Psoas muscle (tissue), 8 donors: ENCODE results near the gene COL15A1. TPM values are rescaled to one million over a fixed set of nuclear protein-coding genes. Genes with fewer than 3 reads are reported as not detected.
A peak's percentile ranks its signal among the peaks of the same experiment; 100 is the strongest.

Experiments
- ATAC-seq, 4 donors: fragments of 200-7000 bp; cut with Tn5 transposase; one replicate each; pipeline ENCODE4 v1.9.1; 2020; ENCODE audit warnings: moderate library complexity in 3 of 4, mild to moderate bottlenecking in 2 of 4
- DNase-seq, 2 donors: peaks; one replicate each; pipeline ENCODE4 v3.0.0-alpha.2; 2020
- H3K27ac ChIP-seq: fragments of 200-600 bp; one replicate; pipeline ENCODE4 v1.8.0; 2022
- H3K27me3 ChIP-seq, 3 donors: fragments of 200-600 bp in 1 of 3; one replicate each; pipeline versions ENCODE4 v1.6.1 to v1.8.0; 2013 to 2022; ENCODE audit warnings: low read length in 2 of 3, mild to moderate bottlenecking in 2 of 3, moderate library complexity in 1 of 3; ENCODE audit not compliant: insufficient read depth in 3 of 3
- H3K36me3 ChIP-seq, 2 donors: fragments of 200-600 bp in 1 of 2; one replicate each; pipeline versions ENCODE4 v1.6.1 to v1.8.0; 2013 to 2022; ENCODE audit warnings: low read depth in 1 of 2, mild to moderate bottlenecking in 1 of 2, moderate library complexity in 1 of 2; ENCODE audit not compliant: insufficient read depth in 1 of 2
- H3K4me1 ChIP-seq: fragments of 200-600 bp; one replicate; pipeline ENCODE4 v1.8.0; 2022
- H3K4me3 ChIP-seq: fragments of 200-600 bp; one replicate; pipeline ENCODE4 v1.8.0; 2022; ENCODE audit warnings: mild to moderate bottlenecking
- H3K9me3 ChIP-seq: fragments of 200-600 bp; one replicate; pipeline ENCODE4 v1.8.0; 2022
- CTCF ChIP-seq: fragments of 200-600 bp; IDR thresholded peaks from one replicate; pipeline ENCODE4 v1.8.0; 2022; ENCODE audit warnings: antibody characterized with exemption
- WGBS, 3 donors: extraction: QIAGEN DNeasy Blood & Tissue Kit; methylation state at CpG; one replicate each; pipeline versions ENCODE4 v1.1.6 to v1.1.7; 2013; 5-methylcytosine and 5-hydroxymethylcytosine counted together
- intact Hi-C, 2 donors: fragments of 100-400 bp; cut with DNase I; formaldehyde crosslinking; loops; one replicate each; pipeline versions ENCODE4 v1.11.0 to v1.14.2; 2022
- polyA plus RNA-seq, 3 donors: library from polyadenylated mRNA; stranded (reverse); fragments of 200-250 nt; gene quantifications; one replicate each; pipeline ENCODE4 v1.2.3, GENCODE V29; 2013
- total RNA-seq, 4 donors: library from RNA; stranded (reverse); fragmentation: NEBNext Ultra II Directional in 2 of 4; extraction: Animal tissue kit (Norgen Biotek cat#: 25700) in 2 of 4; gene quantifications; one replicate each; pipeline versions ENCODE4 v1.2.1 to v1.2.4, GENCODE V29; 2021 to 2023
- donor health status: healthy with polysubstance abuse.
- donor health status: DM: no; HTN: no; CAD: no; lungs with moderate emphysema.
- donor health status: Bipolar disorder and iron deficiency.
- donor health status: healthy.
- donor health status: DM: yes; HTN: yes; CAD: no.
- donor health status: DM: no; HTN: no; CAD: no.
- donor health status: DM: no; HTN: no; CAD: no.
- donor health status: DM: yes; HTN: yes; CAD: no.

The COL15A1 gene
- total and polyA plus RNA-seq, 7 donors, result 2.9 to 34.7 (median 7.5) TPM

- no peaks in the 10 kb centered on the region for H3K36me3 ChIP-seq
- peaks cover 44% of the 10 kb centered on the region for H3K4me1 ChIP-seq
- ATAC-seq (no peak), DNase-seq (no peak)
- H3K9me3 ChIP-seq, result no peaks in the 10 kb centered on the region
- WGBS, 3 donors, result 2 to 5% (median 4%) methylated on average over 9 of the region's 9 CpGs
- peak overlapping the region; percentile 86 for H3K4me3 ChIP-seq
- TF ChIP-seq CTCF, result no peak
- H3K27me3 ChIP-seq, result no peaks in the 10 kb centered on the region
- intact Hi-C loops, result no loop called here
- peak overlapping the region; percentile 86 for H3K27ac ChIP-seq
Observed at GRCh38 chr9:99106044-99106375, 162.3 kb downstream of the COL15A1 start.

- Histone ChIP-seq H3K36me3 (no peaks in the 10 kb centered on the region), H3K4me1 (peaks cover 55% of the 10 kb centered on the region), H3K27me3 (no peaks in the 10 kb centered on the region), H3K27ac (no peak overlapping the region), H3K9me3 (no peaks in the 10 kb centered on the region), H3K4me3 (peak overlapping the region; percentile 19)
- intact Hi-C loops, result no loop called here
- WGBS, 3 donors, result 14 to 26% (median 23%) methylated on average over 3 of the region's 3 CpGs
- DNase-seq, result no peak
- TF ChIP-seq CTCF, result no peak
- ATAC-seq, result no peak
Observed at GRCh38 chr9:99107421-99107820, 163.7 kb downstream of the COL15A1 start.

- Histone ChIP-seq H3K9me3 (no peaks in the 10 kb centered on the region), H3K4me3 (no peak overlapping the region), H3K36me3 (no peaks in the 10 kb centered on the region), H3K4me1 (peaks cover 62% of the 10 kb centered on the region), H3K27me3 (no peaks in the 10 kb centered on the region), H3K27ac (no peak overlapping the region)
- DNase-seq (no peak), ATAC-seq (no peak)
- TF ChIP-seq CTCF, result no peak
- WGBS, 3 donors, result 92 to 97% (median 95%) methylated on average over 2 of the region's 2 CpGs
- intact Hi-C loops, result no loop called here
Observed at GRCh38 chr9:99108131-99108530, 164.4 kb downstream of the COL15A1 start.

- Histone ChIP-seq H3K27me3 (no peaks in the 10 kb centered on the region), H3K4me3 (no peak overlapping the region), H3K27ac (peak overlapping the region; percentile 50), H3K4me1 (peaks cover 76% of the 10 kb centered on the region), H3K36me3 (no peaks in the 10 kb centered on the region), H3K9me3 (no peaks in the 10 kb centered on the region)
- no peak for TF ChIP-seq CTCF
- 74 to 83% (median 75%) methylated on average over 3 of the region's 3 CpGs for WGBS, 3 donors
- no peak for DNase-seq
- intact Hi-C loops, result no loop called here
- no peak for ATAC-seq
Observed at GRCh38 chr9:99109522-99109921, 165.8 kb downstream of the COL15A1 start.

GRCh38 chr9:99112750-99113413 lies 169.2 kb downstream of the COL15A1 start:
- H3K36me3 ChIP-seq, result no peaks in the 10 kb centered on the region
- H3K4me3 ChIP-seq, result no peak overlapping the region
- no peak for TF ChIP-seq CTCF
- H3K9me3 ChIP-seq, result no peaks in the 10 kb centered on the region
- peak overlapping the region; percentile 27 for H3K27ac ChIP-seq
- 64 to 77% (median 70%) methylated on average over 6 of the region's 6 CpGs for WGBS, 3 donors
- H3K4me1 ChIP-seq, result peaks cover 83% of the 10 kb centered on the region
- ATAC-seq (no peak), DNase-seq (no peak)
- no peaks in the 10 kb centered on the region for H3K27me3 ChIP-seq
- intact Hi-C loops, result no loop called here
